Islet precursor cell (in vitro differentiated cells): ENCODE data around the gene HEATR5B.
A peak's percentile ranks its signal among the peaks of the same experiment; 100 is the strongest.

Experiments used
- DNase-seq: peaks from one replicate; pipeline ENCODE4 v3.0.0-alpha.2; 2018

HEATR5B gene

DNA sequence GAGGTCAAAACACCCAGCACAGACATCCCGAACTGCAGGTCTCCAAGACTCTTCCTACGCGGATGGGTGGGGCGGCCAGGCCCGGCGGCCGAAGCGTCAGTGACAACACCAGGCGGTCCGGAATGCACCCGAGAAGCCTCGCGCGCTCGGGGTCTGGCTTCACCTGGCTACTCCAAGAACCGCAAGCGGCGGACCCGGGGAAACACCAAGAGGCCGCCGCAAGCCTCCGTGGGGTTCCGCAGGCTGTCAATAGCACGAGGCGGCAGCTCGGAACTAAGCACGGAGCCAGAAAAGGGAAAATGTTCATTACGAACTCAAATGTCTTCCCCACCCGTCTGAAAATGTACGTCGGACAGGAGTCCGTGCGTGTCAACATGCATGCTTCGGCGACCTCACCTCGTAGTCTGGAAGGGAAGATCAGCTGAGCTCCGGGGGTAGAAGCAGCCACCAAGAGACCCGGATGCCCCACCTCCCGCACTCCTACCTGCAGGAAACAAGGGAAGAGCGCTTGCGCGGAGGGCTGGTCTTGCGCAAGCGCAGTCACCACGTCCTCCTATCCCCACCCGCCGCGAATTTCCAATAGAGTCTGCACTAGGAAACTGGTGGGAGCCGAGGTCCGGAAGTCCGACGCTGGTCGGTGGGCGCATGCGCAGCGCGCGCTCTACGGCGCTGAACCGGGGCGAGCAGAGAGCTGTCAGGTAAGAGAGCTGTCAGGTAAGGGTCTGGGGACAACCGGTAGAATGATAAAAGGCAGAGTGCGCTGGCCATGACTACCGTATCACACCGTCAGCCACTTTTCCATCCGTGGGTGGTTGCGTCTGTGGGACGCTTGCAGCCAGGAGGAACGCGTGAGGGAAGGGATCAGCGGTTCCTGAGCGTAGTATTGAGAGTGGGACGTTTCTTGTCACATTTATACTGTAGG lies at the start of gene HEATR5B, which contains the start of gene GPATCH11:
TSS of gene HEATR5B (minus strand) at position 500 of the 922 bp plus-strand sequence. CDS start 958 bp downstream, outside the sequence.
TSS of gene GPATCH11 (plus strand) at position 646 of the 922 bp plus-strand sequence. CDS start 3,864 bp downstream, outside the sequence.
- DNase-seq = peak; percentile 99

DNA sequence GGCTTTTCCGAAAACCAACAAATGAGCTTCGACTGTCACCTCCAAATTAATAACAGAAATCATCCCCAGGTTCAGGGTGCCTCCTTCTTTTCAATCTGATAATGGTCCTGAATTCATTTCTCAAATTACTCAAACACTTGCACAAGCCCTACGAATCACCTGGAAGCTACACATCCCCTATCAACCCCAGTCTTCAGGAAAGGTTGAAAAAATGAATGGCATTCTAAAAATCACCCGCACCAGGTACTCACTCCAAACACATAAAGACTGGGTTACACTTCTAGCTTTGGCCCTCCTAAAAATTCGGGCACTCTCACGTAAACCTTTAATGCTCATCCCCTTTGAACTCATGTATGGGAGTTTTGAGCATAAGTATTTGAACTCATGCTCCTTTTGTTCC lies 48.7 kb upstream of the HEATR5B start:
- no peak for DNase-seq

DNA sequence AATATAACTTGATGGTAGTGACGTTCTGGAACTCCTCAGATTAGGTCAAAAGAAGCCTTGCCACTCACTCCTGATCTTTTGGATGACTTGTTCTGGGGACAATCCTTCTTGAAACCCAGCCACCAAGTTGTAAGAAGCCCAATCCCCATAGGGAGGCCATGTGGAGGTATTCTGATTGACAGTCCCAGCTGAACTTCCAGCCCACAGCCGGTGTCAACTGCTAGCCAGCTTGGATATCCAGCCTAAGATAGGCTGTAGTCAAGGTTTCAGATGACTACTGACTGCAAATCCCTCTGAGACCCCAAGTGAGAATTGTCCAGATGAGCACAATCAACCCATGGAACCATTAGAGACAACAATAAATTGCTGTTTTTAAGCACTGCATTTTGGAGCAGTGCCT lies 41.2 kb upstream of the HEATR5B start:
- DNase-seq = no peak

DNA sequence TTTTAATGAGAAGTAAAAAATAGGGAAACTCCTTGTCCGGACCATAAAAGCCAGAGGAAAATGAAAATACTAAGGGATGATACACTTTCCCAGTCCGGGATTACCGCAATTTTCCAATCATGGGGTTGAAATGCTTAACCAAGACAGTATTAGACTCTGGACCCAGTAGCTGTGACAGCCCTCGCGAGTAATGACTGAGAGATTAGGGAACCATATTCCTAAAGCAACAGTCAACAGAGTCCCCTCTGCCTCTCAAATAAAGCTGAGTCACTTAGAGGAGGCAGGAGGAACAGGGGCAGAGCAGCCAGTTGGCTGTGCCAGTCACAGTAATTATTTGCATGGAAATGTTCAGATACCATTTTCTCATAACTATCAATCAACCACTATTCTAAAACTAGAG lies 35.0 kb upstream of the HEATR5B start:
- DNase-seq = no peak

DNA sequence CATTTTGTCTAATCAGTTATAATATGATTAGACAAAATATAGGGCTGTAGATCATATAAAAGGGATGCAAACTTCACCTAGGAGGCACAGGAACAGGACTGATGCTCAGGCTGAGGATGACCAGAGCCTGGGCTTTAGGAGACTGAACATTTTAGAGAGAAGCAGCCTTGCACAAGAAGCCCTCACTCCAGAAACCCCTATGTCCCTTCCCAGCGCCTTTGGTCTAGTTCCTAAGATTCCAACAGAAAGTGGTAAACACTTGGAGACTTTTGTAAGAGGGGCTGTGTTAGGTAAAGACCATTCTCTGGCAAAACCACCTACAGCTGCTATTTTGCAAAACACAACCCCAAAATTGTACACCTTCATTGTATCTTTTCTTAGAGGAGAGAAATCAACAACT lies 33.4 kb upstream of the HEATR5B start:
- DNase-seq = no peak

DNA sequence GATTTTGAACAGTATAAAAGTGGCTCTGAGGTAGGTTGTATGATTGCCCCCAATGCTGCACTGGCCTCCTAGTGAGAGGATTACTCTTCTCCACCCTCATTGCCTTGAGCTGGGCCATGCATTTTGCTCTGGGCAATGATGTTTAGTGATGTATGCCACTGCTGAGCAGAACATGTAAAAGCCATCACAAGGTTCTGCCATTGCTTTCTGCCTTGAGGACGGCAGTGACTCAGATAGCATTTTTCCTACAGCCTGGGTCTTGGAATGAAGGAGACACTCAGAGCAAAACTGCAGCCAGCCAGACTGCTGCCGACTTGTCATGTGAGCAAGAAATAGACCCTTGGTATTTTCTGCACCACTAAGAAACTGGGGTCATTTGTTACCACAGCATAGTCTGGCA lies 27.8 kb upstream of the HEATR5B start:
- DNase-seq = peak; percentile 69

DNA sequence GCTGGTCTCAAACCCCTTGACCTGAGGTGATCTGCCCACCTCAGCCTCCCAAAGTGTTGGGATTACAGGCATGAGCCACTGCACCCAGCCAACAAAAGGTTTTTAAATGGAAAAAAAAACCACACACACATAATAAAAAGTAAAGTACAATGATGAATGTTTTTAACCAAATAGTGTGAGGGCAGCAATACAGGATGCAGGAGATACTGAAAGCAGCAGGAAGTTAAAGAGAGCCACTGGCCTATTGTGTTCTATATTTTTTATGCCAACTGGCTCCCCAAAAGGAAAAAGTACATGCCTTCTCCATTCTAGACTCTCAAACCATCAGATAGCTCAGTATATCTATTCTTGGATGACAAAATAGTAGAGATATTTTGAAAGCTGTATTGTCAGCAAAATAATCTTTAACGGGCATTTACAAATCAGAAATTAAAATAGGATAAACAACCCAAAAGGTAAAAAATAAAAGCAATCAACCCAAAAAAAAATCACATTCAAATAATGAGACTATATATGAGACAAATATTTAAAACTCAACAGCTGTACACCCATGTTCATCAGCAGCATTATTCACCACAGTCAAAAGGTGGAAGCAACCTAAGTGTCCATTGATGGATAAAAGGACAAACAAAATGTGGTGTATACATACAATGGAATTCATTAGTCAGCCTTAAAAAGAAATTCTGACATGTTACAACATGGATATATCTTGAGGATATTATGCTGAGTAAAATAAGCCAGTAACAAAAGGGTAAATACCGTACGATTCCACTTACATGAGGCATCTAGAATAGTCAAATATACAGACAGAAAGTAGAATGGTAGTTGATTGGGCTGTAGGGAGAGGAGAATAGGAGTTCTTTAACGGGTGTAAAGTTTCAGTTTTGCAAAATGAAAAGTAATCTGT lies 26.4 kb upstream of the HEATR5B start:
- DNase-seq = no peak

DNA sequence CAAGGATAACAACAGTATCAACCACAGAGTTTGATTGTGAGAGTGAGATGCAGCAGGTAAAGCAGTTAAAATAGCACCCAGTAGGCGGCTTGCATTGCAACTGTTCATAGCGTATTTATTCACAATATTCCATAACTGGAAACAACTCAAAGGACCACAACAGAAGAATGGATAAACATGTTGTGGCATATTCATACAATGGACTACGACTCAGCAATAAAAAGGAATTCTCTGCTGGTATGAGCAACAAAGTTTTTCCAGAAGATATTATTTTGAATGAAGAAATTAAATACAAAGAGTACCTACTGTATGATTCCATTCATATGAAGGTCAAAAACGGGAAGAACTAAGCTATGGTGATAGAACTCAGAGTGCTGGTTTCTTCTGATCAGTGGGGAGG lies 25.4 kb upstream of the HEATR5B start:
- no peak for DNase-seq

DNA sequence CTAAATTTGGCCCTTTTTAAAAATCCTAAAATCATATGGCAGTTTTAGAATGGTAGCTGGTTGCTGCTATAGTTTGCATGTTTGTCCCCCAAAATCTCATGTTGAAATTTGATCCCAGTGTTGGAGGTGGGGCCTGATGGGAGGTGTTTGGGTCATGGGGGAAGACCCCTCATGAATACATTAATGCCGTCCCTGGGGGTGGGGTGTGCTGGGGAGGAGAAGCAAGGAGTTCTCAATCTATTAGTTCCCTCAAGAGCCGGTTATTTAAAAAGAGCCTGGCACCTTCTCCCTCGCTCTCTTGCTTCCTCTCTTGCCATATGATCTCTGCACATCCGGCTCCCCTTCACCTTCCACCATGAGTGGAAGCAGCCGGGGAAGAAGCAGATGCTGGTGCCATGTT lies 21.0 kb upstream of the HEATR5B start:
- no peak for DNase-seq

DNA sequence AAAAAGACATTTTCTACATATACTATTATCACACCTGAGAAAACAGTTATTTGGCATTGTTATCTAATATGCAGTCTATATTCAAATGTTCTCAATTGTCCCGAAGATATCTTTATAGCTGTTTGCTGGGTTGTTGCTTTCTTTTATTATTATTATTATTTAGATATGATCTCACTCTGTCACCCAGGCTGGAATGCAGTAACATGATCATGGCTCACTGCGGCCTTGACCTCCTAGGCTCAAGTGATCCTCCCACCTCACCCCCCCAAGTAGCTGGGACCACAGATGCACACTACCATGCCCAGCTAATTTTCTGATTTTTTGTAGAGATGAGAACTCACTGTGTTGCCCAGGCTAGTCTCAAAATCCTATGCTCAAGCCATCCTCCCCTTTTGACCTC lies 20.0 kb upstream of the HEATR5B start:
- DNase-seq = no peak

DNA sequence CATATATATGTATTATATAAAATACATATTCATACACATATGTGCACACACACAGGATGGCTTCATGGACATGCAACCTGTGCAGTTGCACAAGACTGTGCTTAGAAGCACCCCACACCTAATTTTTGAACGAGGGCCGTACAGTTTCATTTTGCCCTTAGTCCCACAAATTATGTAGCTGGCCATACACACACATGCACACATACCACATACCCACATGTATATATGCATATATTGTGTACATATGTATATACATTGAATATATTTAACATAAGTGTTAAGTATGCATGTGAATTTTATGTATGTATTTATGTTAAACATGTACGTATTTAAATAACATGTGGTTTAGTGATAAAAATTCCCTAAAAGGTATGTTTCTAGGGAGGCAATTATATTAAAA lies 18.4 kb upstream of the HEATR5B start:
- no peak for DNase-seq

DNA sequence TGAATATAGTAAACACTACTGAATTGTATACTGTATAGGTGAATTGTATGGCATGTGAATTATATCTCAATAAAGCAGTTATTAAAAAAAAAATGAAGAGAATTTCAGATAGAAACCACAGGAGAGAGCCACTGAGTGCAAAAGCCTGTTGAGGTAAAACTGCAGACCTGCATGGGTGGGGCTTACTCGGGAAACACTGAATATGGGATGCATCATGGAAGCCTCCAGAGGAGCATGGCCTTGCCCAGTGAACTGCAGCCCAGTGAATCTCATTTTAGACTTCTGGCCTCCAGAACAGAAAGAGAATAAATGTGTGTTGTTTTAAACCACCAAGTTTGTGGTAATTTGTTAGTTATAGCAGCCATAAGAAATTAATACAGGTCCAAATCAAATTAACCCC lies 15.9 kb upstream of the HEATR5B start:
- DNase-seq = no peak

DNA sequence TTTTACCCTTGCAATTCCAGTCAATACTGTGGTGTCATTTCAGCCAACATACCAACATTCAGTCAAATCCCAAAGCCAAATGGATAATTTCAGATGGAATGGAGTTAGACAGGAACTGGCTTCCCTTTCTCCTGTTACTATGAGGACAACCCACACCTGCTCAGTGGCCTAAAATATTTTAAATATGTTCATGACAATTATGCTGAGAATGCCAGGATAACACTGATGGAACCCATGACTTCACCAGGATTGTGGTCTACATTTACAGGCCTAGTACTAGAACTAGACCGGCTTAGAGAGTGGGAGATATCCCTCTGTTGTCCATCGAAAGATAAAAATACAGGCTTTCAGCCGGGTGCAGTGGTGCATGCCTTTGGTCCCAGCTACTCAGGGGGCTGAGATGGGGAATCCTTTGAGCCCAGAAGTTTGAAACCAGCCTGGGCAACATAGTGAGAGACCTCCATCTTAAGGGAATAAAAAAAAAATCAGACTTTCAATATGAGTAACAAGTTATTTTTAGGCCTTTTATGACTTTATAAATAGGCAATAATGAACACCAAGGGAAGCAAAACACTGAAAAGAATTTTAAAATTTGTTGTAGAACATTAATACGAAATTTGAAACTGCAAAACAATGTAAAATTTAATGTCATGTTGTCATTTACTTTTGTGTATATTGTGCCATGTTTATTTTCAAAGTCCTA lies 14.4 kb upstream of the HEATR5B start:
- no peak for DNase-seq

DNA sequence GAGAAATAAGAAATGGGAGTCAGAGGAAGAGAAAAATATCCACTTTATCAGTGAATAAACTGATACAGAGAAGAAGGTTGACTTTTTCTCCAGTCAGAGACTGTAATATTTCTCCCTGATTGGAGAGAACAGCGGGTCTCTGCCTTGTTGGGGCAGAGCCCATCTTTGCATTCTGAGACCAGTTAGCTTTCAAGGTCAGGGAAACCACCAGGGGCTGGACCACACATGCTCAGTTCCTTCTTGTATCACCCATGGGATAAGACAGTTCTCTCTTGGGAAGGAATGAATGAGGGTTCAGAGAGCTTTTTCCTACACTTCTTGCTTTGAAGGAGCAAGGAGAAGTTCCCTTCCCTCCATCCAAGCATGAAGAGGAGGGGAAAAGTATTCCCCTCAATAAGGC lies 12.4 kb upstream of the HEATR5B start:
- no peak for DNase-seq

DNA sequence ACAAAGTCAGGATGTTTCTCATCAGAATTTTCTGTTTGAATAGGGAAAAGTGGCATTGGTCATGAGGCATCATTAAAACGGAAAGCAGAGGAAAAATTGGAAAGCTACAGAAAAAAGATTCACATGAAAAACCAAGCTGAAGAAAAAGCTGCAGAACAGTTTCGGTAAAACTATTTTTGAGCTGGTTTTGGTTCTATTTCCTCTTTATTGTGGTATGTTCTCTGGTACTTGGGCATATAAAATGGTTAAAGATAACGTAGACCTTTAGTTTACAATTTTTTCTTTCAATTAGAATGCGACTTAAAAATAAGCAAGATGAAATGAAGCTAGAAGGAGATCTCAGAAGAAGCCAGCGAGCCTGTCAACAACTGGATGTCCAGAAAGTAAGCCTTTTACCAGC lies 7.7 kb upstream of the HEATR5B start:
- DNase-seq = no peak

DNA sequence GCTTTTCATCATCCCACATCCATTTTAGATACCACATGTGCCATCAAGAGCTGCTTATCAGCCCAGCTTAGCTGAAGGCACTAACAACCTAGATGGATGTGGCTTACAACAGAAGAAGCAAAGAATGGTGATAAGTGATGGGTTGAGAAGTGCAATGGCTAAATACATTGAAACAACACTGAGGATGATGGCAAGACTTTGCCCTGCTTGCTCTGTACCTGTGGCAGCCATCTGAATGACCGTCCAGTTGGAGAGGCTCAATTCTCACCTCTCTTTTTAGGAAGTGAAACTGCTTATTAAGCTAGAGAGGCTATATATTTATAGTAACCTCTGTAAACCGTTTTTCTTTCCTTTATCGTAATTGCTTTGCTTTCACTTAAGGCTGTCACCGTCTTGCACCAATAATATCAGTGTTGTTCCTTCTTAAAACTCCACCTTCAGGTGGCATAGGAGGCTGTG lies 5.9 kb upstream of the HEATR5B start:
- DNase-seq = no peak

DNA sequence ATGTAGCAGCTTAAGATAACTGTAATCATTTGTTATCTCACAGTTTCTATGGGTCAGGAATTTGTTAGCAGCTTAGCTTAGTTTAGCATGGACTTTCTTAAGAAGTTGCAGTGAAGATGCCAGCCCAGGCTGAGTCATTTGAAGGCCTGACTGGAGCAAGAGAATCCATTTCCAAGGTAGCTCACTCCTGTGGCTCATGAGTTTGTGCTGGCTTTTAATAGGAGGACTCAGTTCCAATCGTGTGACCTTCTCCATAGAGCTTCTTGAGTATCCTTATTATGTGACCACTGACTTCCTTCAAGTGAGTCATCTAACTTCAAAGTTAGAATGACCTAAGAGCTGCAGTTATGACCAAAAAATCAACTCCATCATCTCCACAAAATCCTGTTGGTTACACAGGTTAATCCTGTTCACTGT lies 1.6 kb upstream of the HEATR5B start:
- no peak for DNase-seq

DNA sequence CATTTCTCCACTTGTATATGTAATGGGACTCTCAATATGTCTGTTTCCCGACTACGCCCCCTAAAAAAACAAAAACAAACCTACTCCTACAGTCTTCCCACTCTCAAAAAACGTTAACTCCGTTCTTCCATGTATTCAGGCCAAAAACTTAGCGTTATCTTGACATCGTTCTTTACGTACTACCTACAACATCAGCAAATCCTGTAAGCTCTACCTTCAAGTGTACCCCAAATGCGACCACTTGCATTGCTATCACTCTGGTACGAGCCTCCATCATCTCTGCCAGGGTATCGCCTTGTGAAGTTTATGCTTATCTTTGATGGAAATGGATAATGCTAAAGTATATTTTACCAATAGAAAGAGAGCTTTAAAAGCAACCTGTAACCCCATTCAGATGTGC lies 625 bp upstream of the HEATR5B start:
- DNase-seq = no peak

DNA sequence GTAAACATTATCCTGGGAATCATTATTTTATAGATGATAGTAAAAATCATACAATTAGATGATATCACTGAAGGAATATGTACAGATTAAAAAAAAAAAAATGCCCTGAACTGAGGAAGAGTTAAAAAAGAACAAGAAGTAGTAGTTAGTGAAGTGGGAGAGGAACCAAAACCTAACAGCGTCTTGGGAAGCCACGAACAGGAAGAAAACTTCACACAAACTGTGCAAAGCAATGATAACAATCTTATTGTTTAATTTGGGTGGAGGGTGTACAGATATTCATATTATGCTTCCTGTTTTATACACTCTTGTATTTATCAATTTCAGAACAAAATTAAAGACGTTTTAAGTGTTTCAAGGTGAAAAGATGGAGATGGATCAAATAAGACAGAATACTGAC lies 3.5 kb downstream of the HEATR5B start:
- no peak for DNase-seq

DNA sequence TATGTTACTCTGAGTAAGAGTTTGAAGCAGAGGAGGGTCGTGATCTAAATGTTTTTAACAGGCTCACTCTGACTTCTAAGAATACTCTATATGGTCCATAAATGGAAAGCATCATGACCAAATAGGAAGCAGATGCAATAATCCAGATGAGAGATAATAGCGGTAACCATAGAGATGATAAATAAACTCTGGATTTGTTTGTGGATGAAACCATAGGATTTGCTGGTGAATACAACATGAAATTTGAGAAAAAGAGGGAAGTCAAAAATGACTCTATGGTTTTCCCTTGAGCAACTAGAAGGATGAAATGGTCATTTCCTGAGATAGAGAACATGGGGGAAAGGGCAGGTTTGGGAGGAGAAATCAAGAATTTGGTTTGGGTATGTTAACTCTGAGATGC lies 3.9 kb downstream of the HEATR5B start:
- DNase-seq = no peak

DNA sequence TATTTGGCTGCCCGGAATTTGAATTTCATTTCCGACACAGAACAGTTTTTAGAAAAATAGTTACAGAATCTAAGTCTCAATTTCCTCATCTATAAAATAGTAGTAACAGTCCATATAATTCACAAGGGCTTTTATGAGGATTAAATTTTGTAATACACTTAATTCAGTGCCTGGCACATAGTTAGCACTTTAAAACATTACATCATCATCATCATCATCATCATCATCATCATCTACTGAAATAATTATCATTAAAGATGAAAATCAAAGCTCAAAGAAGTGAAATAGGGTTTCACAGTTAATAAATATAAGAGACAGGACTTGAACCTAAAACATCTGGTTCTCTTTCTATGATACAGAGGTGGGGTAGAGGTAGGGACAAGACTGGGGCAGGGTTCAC lies 13.2 kb downstream of the HEATR5B start:
- DNase-seq = no peak

DNA sequence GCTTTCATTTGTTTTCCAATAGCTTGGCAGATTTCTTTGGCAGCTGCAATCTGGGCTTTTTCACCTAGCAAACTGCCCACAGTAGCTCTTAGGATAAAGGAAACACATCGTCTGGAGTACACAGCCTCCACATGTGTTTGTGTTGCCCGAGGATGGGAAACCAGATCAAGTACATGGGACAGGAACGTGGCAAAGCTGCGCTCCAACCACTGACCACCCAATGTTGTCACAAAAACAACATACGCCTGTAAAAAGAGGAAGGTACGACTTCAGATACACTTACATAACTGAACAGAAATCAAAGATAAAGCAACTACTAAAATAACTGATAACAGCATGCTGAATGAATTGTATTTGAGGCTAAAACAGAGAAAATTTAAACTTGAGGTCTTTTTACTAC lies 15.5 kb downstream of the HEATR5B start:
- DNase-seq = no peak

DNA sequence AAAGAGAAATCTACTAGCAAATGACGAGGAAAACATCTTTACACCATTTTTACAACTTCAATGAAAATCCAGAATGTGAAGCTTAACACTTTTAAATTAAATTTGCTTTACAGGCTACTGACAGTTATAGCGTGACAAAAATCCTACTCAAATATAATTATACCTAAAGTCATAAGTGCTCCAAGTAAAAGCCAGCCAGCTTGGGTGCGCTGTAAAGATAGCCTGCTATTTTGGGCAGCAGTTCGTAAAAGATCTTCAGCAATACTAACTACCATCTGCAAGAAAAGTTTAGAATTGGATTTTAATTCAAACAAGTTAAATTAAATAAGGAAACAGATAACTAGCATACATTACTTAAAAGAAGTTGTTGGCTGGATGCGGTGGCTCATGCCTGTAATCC lies 22.4 kb downstream of the HEATR5B start:
- no peak for DNase-seq
